ENCODE measurements around the gene TFG. TPM values are rescaled to one million over a fixed set of nuclear protein-coding genes. Genes with fewer than 3 reads are reported as not detected.

The TFG gene
- total and polyA plus RNA-seq, 10 of the 15 experiments (the other 5 are each of a cell fraction or from before 2014, with no cell fraction given): 29.3 to 126 (median 57.6) TPM

- TF ChIP-seq, protein P1, sequence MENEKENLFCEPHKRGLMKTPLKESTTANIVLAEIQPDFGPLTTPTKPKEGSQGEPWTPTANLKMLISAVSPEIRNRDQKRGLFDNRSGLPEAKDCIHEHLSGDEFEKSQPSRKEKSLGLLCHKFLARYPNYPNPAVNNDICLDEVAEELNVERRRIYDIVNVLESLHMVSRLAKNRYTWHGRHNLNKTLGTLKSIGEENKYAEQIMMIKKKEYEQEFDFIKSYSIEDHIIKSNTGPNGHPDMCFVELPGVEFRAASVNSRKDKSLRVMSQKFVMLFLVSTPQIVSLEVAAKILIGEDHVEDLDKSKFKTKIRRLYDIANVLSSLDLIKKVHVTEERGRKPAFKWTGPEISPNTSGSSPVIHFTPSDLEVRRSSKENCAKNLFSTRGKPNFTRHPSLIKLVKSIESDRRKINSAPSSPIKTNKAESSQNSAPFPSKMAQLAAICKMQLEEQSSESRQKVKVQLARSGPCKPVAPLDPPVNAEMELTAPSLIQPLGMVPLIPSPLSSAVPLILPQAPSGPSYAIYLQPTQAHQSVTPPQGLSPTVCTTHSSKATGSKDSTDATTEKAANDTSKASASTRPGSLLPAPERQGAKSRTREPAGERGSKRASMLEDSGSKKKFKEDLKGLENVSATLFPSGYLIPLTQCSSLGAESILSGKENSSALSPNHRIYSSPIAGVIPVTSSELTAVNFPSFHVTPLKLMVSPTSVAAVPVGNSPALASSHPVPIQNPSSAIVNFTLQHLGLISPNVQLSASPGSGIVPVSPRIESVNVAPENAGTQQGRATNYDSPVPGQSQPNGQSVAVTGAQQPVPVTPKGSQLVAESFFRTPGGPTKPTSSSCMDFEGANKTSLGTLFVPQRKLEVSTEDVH (IDR thresholded peaks at IDR 0.05; ENCODE audit: low read depth, partially characterized antibody): no peak
- TF ChIP-seq CHD4 (IDR thresholded peaks at IDR 0.05) (no peak), ATF7 (IDR thresholded peaks at IDR 0.05; ENCODE audit: low read depth) (no peak), IRF4 (IDR thresholded peaks at IDR 0.05; ENCODE audit: low read depth, low read length) (no peak), RBBP5 (conservative IDR thresholded peaks at IDR 0.05) (no peak), BCL11A (IDR thresholded peaks at IDR 0.05; ENCODE audit: low read depth, low read length) (no peak), ZBTB40 (IDR thresholded peaks at IDR 0.05; ENCODE audit: borderline replicate concordance) (no peak), CBFB (IDR thresholded peaks at IDR 0.05; ENCODE audit: low read depth) (no peak)
These were observed 72.0 kb downstream of the TFG start (continued) for GRCh38 chr3:100781301-100781700.
